Left ventricle myocardium inferior (tissue), 1 donor: ENCODE results near the gene CDKN1C. TPM values are rescaled to one million over a fixed set of nuclear protein-coding genes. Genes with fewer than 3 reads are reported as not detected.
A peak's percentile ranks its signal among the peaks of the same experiment; 100 is the strongest.
"Not testable (repeated sequence)": the region's sequence is repeated elsewhere in the genome, so short reads cannot be mapped to it uniquely, and the experiment has no call there.

Experiments
- DNase-seq: peaks from one replicate; pipeline ENCODE4 v3.0.0-alpha.2; 2020
- H3K27ac ChIP-seq: fragments of 200-600 bp; replicated peaks from 2 replicates; pipeline ENCODE4 v1.8.0; 2021
- H3K27me3 ChIP-seq: fragments of 200-600 bp; 2 replicates; pipeline ENCODE4 v1.8.0; 2021; ENCODE audit warnings: low read depth
- H3K36me3 ChIP-seq: fragments of 200-600 bp; 2 replicates; pipeline ENCODE4 v1.8.0; 2021
- H3K4me1 ChIP-seq: fragments of 200-600 bp; 2 replicates; pipeline ENCODE4 v1.8.0; 2021
- H3K4me3 ChIP-seq: fragments of 200-600 bp; 2 replicates; pipeline ENCODE4 v1.8.0; 2021; ENCODE audit warnings: mild to moderate bottlenecking, moderate library complexity
- H3K9me3 ChIP-seq: fragments of 200-600 bp; replicated peaks from 2 replicates; pipeline ENCODE4 v1.8.0; 2021
- CTCF ChIP-seq: fragments of 200-600 bp; IDR thresholded peaks from 2 replicates; pipeline ENCODE4 v1.8.0; 2021; ENCODE audit warnings: antibody characterized with exemption, mild to moderate bottlenecking, borderline replicate concordance
- intact Hi-C: fragments of 100-400 bp; cut with micrococcal nuclease; formaldehyde crosslinking; loops from one replicate; pipeline ENCODE4 v1.11.0; 2022
- total RNA-seq: library from RNA; stranded (reverse); fragmentation: NEBNext Ultra II Directional; extraction: Animal tissue kit (Norgen Biotek cat#: 25700); gene quantifications from one replicate; pipeline ENCODE4 v1.2.1, GENCODE V29; 2021
- donor health status: DM: no; HTN: yes; CAD: no; lungs with severe emphysema.

CDKN1C gene
- total RNA-seq, 1 donor from 2014 or later = 33.0 TPM

DNA sequence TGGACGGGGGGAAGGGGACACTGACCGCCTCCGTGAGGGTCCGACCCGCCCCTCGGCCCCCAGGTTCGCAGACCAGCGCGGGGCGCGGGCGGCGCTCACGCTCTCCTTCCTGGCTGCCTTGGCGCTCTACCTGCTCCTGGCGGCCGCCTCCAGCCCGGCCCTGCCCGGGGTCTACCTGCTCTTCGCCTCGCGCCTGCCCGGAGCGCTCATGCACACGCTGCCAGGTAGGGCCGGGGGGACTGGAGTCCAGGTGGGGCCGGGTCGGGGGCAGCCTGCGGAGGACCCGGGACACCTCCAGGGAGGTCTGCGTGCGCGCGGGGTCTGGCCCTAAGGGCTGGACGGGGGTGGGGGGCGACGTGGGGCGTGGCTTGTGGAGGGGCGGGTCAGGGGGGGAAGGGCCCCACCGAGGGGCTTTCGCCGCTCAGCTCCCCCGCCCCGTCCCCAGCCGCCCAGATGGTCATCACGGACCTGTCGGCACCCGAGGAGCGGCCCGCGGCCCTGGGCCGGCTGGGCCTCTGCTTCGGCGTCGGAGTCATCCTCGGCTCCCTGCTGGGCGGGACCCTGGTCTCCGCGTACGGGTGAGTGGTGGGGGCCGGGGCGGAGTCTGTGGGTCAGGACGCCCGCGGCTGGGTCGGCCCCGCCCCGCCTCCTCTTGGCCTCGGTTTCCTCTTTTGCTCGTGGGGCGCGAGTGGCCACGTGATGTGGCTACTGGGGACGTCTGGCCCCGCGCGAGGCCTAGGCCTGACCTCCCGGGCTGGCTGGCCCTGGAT, 23.7 kb upstream of the CDKN1C start:
- no peak overlapping the region for H3K27ac ChIP-seq
- no peaks in the 10 kb centered on the region for H3K36me3 ChIP-seq
- peaks cover 42% of the 10 kb centered on the region for H3K27me3 ChIP-seq
- intact Hi-C loops = no loop called here
- no peak for TF ChIP-seq CTCF
- H3K4me3 ChIP-seq = peak overlapping the region; percentile 30
- DNase-seq = no peak
- H3K4me1 ChIP-seq = peaks cover 23% of the 10 kb centered on the region
- peaks cover 5% of the 10 kb centered on the region for H3K9me3 ChIP-seq

GRCh38 chr11:2908130-2908529, 22.6 kb upstream of the CDKN1C start:
- Histone ChIP-seq H3K36me3 (no peaks in the 10 kb centered on the region), H3K27me3 (peaks cover 54% of the 10 kb centered on the region), H3K4me1 (peaks cover 17% of the 10 kb centered on the region), H3K9me3 (peaks cover 5% of the 10 kb centered on the region), H3K27ac (no peak overlapping the region), H3K4me3 (no peak overlapping the region)
- no peak for DNase-seq
- TF ChIP-seq CTCF = no peak
- intact Hi-C loops = no loop called here

- H3K27ac ChIP-seq, intact Hi-C loops, H3K9me3 ChIP-seq, H3K4me3 ChIP-seq, H3K36me3 ChIP-seq, DNase-seq: not testable (repeated sequence)
- H3K4me1 ChIP-seq = peaks cover 33% of the 10 kb centered on the region
- peaks cover 68% of the 10 kb centered on the region for H3K27me3 ChIP-seq
Measured at GRCh38 chr11:2905299-2905698, 19.7 kb upstream of the CDKN1C start.

GRCh38 chr11:2904153-2905052, 18.8 kb upstream of the CDKN1C start:
- Histone ChIP-seq H3K27me3 (peaks cover 62% of the 10 kb centered on the region), H3K4me3 (no peak overlapping the region), H3K9me3 (peaks cover 5% of the 10 kb centered on the region), H3K4me1 (peaks cover 37% of the 10 kb centered on the region), H3K36me3 (no peaks in the 10 kb centered on the region), H3K27ac (no peak overlapping the region)
- TF ChIP-seq CTCF = no peak
- intact Hi-C loops = no loop called here
- DNase-seq = no peak

- no peaks in the 10 kb centered on the region for H3K36me3 ChIP-seq
- intact Hi-C loops = no loop called here
- no peak overlapping the region for H3K27ac ChIP-seq
- TF ChIP-seq CTCF = no peak
- H3K4me1 ChIP-seq = peaks cover 38% of the 10 kb centered on the region
- H3K4me3 ChIP-seq = no peak overlapping the region
- peaks cover 55% of the 10 kb centered on the region for H3K27me3 ChIP-seq
- no peak for DNase-seq
- peaks cover 5% of the 10 kb centered on the region for H3K9me3 ChIP-seq
Measured at GRCh38 chr11:2903672-2904011, 18.1 kb upstream of the CDKN1C start.
